Calu3 (cell line): ENCODE data around the gene PDGFD. TPM values are rescaled to one million over a fixed set of nuclear protein-coding genes. Genes with fewer than 3 reads are reported as not detected.

ENCODE experiments used
- BruUV-seq: library from RNA; stranded (reverse); fragments of 400-500 nt; replicated peaks from 2 replicates; lab custom pipeline; 2021; lab: Mats Ljungman, UMichigan
- CTCF ChIA-PET: fragments of 300-600 bp; sonication (Branson Sonifier 250); formaldehyde crosslinking; loops from one replicate; lab custom pipeline; 2022; ENCODE audit warnings: antibody characterized with exemption; lab: Charles Lee
- DNase-seq: peaks from one replicate; pipeline ENCODE4 v3.0.0; 2022
- H3K27ac Mint-ChIP-seq: one replicate; pipeline ENCODE4 v1.8.0; 2022; ENCODE audit warnings: mixed read lengths; ENCODE audit not compliant: unreplicated experiment
- H3K27me3 Mint-ChIP-seq: one replicate; pipeline ENCODE4 v1.8.0; 2022; ENCODE audit warnings: mixed read lengths; ENCODE audit not compliant: unreplicated experiment
- H3K36me3 Mint-ChIP-seq: one replicate; pipeline ENCODE4 v1.8.0; 2022; ENCODE audit warnings: mild to moderate bottlenecking, moderate library complexity, mixed read lengths; ENCODE audit not compliant: insufficient read depth, unreplicated experiment
- H3K4me1 Mint-ChIP-seq: one replicate; pipeline ENCODE4 v1.8.0; 2022; ENCODE audit warnings: mild to moderate bottlenecking, low read depth, mixed read lengths; ENCODE audit not compliant: unreplicated experiment
- H3K4me3 Mint-ChIP-seq: one replicate; pipeline ENCODE4 v1.8.0; 2022; ENCODE audit warnings: mild to moderate bottlenecking, low read depth, moderate library complexity, mixed read lengths; ENCODE audit not compliant: unreplicated experiment
- H3K9me3 Mint-ChIP-seq: one replicate; pipeline ENCODE4 v1.8.0; 2022; ENCODE audit warnings: low read depth, mixed read lengths; ENCODE audit not compliant: unreplicated experiment
- CTCF ChIP-seq: fragments of 200-600 bp; IDR thresholded peaks from one replicate; pipeline ENCODE4 v1.8.0; 2022; ENCODE audit warnings: antibody characterized with exemption; ENCODE audit not compliant: unreplicated experiment
- intact Hi-C: fragments of 100-400 bp; cut with micrococcal nuclease; formaldehyde crosslinking; loops from one replicate; pipeline ENCODE4 v1.10.0; 2022; ENCODE audit not compliant: unreplicated experiment
- total RNA-seq: library from RNA; stranded (reverse); gene quantifications from 2 replicates; pipeline ENCODE4 v1.2.3, GENCODE V29; 2022

The PDGFD gene
- total RNA-seq, 1 experiment from 2014 or later = 5.1 TPM

DNA sequence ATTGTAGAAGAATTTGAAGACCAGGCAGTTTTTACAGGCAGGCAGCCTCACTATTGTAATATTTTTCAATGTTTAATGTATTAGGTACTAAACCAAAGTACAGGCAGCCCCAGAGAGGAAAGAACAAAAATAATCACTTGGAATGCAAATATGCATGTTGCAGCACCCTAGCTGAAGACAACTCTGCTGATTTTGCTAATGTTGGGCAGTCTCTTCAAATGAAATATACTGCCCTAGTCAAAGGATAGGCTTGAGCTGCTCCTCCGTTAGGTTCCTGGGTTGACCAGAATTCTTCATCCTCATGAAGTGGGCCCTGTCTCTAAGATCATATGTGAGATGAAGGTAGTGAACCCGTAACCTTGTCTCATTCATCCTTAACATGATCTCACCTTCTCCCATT lies 280.7 kb downstream of the PDGFD start:
- no peaks in the 10 kb centered on the region for H3K27me3 Mint-ChIP-seq
- H3K4me3 Mint-ChIP-seq = no peak overlapping the region
- no peak overlapping the region for H3K27ac Mint-ChIP-seq
- intact Hi-C loops = no loop called here
- no peak for TF ChIP-seq CTCF
- H3K4me1 Mint-ChIP-seq = peaks cover 4% of the 10 kb centered on the region
- CTCF ChIA-PET = no interaction called here
- peaks cover 5% of the 10 kb centered on the region for H3K36me3 Mint-ChIP-seq
- no TSS peak for BruUV-seq
- H3K9me3 Mint-ChIP-seq = peaks cover 3% of the 10 kb centered on the region
- DNase-seq = no peak

- DNase-seq = no peak
- Mint-ChIP-seq H3K9me3 (peaks cover 3% of the 10 kb centered on the region), H3K36me3 (peaks cover 4% of the 10 kb centered on the region), H3K27ac (no peak overlapping the region), H3K4me1 (no peaks in the 10 kb centered on the region), H3K4me3 (no peak overlapping the region), H3K27me3 (no peaks in the 10 kb centered on the region)
- CTCF ChIA-PET = no interaction called here
- no TSS peak for BruUV-seq
- intact Hi-C loops = no loop called here
- TF ChIP-seq CTCF = no peak
Measured at GRCh38 chr11:103881584-103881983, 282.4 kb downstream of the PDGFD start.

- H3K27me3 Mint-ChIP-seq = no peaks in the 10 kb centered on the region
- BruUV-seq = no TSS peak
- peaks cover 2% of the 10 kb centered on the region for H3K36me3 Mint-ChIP-seq
- H3K4me1 Mint-ChIP-seq = no peaks in the 10 kb centered on the region
- H3K27ac Mint-ChIP-seq = no peak overlapping the region
- DNase-seq = no peak
- peaks cover 3% of the 10 kb centered on the region for H3K9me3 Mint-ChIP-seq
- no peak for TF ChIP-seq CTCF
- CTCF ChIA-PET = no interaction called here
- H3K4me3 Mint-ChIP-seq = no peak overlapping the region
- intact Hi-C loops = no loop called here
Measured at GRCh38 chr11:103880968-103881367, 283.0 kb downstream of the PDGFD start.

DNA sequence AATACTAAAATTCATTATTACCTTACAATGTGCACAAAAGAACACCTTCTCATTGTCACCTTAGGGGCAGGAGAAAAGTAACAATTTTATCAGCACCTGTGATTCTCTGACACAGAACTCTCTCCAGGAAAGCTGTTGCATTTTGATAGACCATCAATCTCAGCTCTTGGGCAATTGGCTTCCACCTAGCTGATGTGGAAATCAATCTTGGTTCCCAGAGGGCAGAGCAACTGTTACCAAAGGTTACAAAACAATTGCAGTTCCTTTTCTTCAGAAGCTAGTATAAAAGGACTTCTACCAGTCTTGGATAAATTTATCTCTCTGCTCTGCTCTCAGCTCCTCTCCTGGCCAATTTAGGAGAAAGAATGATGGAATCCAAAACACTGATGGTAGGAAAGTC lies 285.3 kb downstream of the PDGFD start:
- Mint-ChIP-seq H3K27me3 (no peaks in the 10 kb centered on the region), H3K27ac (no peak overlapping the region), H3K9me3 (peaks cover 3% of the 10 kb centered on the region), H3K4me3 (no peak overlapping the region), H3K4me1 (peaks cover 8% of the 10 kb centered on the region), H3K36me3 (no peaks in the 10 kb centered on the region)
- intact Hi-C loops = no loop called here
- CTCF ChIA-PET = no interaction called here
- DNase-seq = no peak
- TF ChIP-seq CTCF = no peak
- no TSS peak for BruUV-seq
